HFFc6 (cell line): ENCODE measurements around the gene ALDOA. TPM values are rescaled to one million over a fixed set of nuclear protein-coding genes. Genes with fewer than 3 reads are reported as not detected.
"Not testable (repeated sequence)": the region's sequence is repeated elsewhere in the genome, so short reads cannot be mapped to it uniquely, and the experiment has no call there.

Experiments
- DNase-seq: peaks from one replicate; pipeline ENCODE4 v3.0.0-alpha.2; 2018
- H3K27ac Mint-ChIP-seq: 2 replicates; pipeline ENCODE4 v1.8.0; 2020; ENCODE audit warnings: mild to moderate bottlenecking, mixed read lengths
- H3K27me3 Mint-ChIP-seq: 2 replicates; pipeline ENCODE4 v1.8.0; 2021; ENCODE audit warnings: mild to moderate bottlenecking, moderate library complexity, mixed read lengths; ENCODE audit not compliant: insufficient read depth
- H3K36me3 Mint-ChIP-seq: 2 replicates; pipeline ENCODE4 v1.8.0; 2021; ENCODE audit warnings: low read depth, mixed read lengths
- H3K4me1 Mint-ChIP-seq: 2 replicates; pipeline ENCODE4 v1.8.0; 2020; ENCODE audit warnings: low read depth, mixed read lengths
- H3K4me3 Mint-ChIP-seq: 2 replicates; pipeline ENCODE4 v1.8.0; 2020; ENCODE audit warnings: mild to moderate bottlenecking, moderate library complexity, mixed read lengths
- H3K9me3 Mint-ChIP-seq: 2 replicates; pipeline ENCODE4 v1.8.0; 2020; ENCODE audit warnings: mild to moderate bottlenecking, mixed read lengths
- long read RNA-seq: library from polyadenylated mRNA; unstranded; transcript quantifications from one replicate; pipeline ENCODE4 v2.0.0, GENCODE V29; 2019
- total RNA-seq, 6 experiments: library from RNA; stranded (reverse); fragmentation: NEBNext Ultra II Directional; extraction: Animal tissue kit (Norgen Biotek cat#: 25700); gene quantifications; 2 replicates in 1 of 6; 3 replicates in 5 of 6; pipeline ENCODE4 v1.2.3, GENCODE V29; 2021
- TF ChIP-seq, protein P1 (sequence below): fragments of 200-600 bp; sonication (generic); IDR thresholded peaks from 2 replicates; pipeline ENCODE4 v1.5.0; 2021; ENCODE audit warnings: antibody characterized with exemption, mild to moderate bottlenecking

The ALDOA gene
- 1,000 to 10,000 TPM; 1,621 to 1,937 (median 1,752) TPM for total RNA-seq
- long read RNA-seq, transcript ALDOA-206 (9 exons, 1,550 nt) = minor isoform, 9 of 3,152 reads
- long read RNA-seq, transcript ALDOA-219 (8 exons, 1,499 nt) = minor isoform, 7 of 3,152 reads
- long read RNA-seq, transcript ALDOA-209 (9 exons, 1,579 nt) = major isoform, 3,100 of 3,152 reads
- long read RNA-seq, transcript ALDOA-201 (9 exons, 1,447 nt) = minor isoform, 9 of 3,152 reads
- long read RNA-seq, partial matches to known transcripts = 3 of 3,152 reads
- long read RNA-seq, other reads (novel, unspliced or antisense) = 15 of 3,152 reads

DNA sequence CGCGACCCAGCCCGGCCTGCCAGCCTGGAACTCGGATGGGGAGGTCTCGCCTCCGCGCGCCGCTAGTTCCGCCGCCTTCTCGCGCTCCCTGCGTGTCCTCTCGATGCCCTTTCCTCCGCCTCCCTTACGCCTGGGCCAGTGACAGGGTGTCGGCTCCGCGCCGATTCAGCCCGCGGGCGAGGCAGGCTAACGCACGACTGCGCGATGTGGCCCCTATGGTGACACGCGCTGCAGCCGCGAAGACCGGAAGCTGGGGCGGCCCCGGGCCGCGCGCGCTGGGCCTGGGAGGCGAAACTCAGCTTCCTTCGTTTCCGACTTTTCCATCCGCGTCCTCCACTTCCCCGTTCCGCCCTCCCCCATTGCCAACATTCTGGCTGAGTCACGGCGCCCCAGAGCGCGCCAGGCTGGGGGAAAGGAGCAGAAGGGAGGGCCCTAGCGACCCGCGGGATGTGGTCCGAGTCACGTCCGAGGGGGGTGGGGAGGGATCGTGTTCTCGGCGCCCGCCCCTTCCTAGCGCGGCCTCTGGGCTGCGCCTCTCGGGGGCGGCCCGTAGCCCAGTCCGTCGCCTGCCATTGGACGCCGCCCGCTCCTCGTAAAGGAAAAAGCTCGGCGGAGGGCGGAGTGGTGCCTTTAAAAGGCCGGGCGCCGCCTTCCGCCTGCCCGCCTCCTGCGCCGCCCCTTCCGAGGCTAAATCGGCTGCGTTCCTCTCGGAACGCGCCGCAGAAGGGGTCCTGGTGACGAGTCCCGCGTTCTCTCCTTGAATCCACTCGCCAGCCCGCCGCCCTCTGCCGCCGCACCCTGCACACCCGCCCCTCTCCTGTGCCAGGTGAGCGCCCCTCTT, at the start of gene ALDOA:
Gene ALDOA, plus strand, starts transcription at position 659 of the 841 bp plus-strand sequence. CDS start 1,138 bp downstream, outside the sequence.
- H3K27me3 Mint-ChIP-seq = peaks cover 11% of the 10 kb centered on the region; the same call in 1 of the 2 replicates

DNA sequence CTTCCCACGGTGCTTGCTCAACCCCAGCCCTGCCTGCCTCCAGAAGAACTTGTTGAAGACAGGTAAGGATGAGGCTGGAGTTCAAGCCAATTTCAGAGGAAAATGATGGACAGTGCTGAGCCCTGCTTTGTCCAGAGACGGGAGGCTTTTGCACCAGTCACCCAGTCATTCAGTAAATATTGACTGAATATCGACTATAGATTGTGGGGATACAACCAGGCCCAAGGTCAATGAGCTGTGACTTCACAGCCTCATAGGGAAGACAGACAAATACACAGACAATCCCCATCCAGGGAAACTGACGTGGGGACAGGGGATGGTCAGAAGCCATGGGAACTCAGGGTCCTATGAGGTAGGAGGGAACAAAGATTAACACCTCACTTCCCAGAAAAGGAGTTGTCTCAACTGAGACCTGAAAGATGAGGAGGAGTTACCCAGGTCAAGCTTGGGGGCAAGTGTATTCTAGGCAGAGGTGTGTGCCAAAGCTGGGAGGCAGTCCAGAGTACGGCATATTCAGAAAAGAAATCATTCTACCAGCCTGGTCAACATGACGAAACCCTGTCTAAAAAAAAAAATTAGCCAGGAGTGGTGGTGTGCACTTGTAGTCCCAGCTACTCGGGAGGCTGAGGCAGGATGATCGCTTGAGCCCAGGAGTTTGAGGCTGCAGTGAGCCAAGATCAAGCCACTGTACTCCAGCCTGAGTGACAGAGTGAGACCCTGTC, 48.8 kb upstream of the ALDOA start:
- DNase-seq = no peak
- no peaks in the 10 kb centered on the region for H3K9me3 Mint-ChIP-seq
- H3K27me3 Mint-ChIP-seq = peaks cover 8% of the 10 kb centered on the region
- peaks cover 18% of the 10 kb centered on the region for H3K4me1 Mint-ChIP-seq
- TF ChIP-seq, protein P1, sequence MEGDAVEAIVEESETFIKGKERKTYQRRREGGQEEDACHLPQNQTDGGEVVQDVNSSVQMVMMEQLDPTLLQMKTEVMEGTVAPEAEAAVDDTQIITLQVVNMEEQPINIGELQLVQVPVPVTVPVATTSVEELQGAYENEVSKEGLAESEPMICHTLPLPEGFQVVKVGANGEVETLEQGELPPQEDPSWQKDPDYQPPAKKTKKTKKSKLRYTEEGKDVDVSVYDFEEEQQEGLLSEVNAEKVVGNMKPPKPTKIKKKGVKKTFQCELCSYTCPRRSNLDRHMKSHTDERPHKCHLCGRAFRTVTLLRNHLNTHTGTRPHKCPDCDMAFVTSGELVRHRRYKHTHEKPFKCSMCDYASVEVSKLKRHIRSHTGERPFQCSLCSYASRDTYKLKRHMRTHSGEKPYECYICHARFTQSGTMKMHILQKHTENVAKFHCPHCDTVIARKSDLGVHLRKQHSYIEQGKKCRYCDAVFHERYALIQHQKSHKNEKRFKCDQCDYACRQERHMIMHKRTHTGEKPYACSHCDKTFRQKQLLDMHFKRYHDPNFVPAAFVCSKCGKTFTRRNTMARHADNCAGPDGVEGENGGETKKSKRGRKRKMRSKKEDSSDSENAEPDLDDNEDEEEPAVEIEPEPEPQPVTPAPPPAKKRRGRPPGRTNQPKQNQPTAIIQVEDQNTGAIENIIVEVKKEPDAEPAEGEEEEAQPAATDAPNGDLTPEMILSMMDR = no peak
- H3K4me3 Mint-ChIP-seq = no peak overlapping the region
- H3K27ac Mint-ChIP-seq = no peak overlapping the region
- no peaks in the 10 kb centered on the region for H3K36me3 Mint-ChIP-seq

More for the DNA sequence above, at the start of gene ALDOA:
- DNase-seq = peak; percentile 98
- Mint-ChIP-seq H3K9me3 (no peaks in the 10 kb centered on the region), H3K4me1 (peaks cover 41% of the 10 kb centered on the region), H3K27ac (peak within 1 kb of the TSS; percentile 97), H3K36me3 (peaks cover 33% of the 10 kb centered on the region), H3K4me3 (peak within 1 kb of the TSS; percentile 93)
- TF ChIP-seq, protein P1 = peak; percentile 35; the same call in 1 of the 2 replicates

DNA sequence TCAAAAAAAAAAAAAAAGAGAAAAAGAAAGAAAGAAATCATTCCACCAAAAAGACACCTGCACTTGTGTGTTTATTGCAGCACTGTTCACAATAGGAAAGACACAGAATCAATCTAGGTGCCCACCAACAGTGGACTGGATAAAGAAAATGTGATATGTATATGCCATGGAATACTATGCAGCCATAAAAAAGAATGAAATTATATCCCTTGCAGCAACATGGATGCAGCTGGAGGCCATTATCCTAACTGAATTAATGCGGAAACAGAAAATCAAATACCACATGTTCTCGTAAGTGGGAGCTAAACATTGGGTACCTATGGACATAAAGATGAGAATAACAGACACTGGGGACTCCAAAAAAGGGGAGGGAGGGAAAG, 48.3 kb upstream of the ALDOA start:
- Mint-ChIP-seq H3K36me3 (no peaks in the 10 kb centered on the region), H3K9me3 (no peaks in the 10 kb centered on the region), H3K4me3 (no peak overlapping the region), H3K27ac (no peak overlapping the region), H3K27me3 (peaks cover 3% of the 10 kb centered on the region), H3K4me1 (peaks cover 18% of the 10 kb centered on the region)
- DNase-seq = no peak
- TF ChIP-seq, protein P1 = no peak

DNA sequence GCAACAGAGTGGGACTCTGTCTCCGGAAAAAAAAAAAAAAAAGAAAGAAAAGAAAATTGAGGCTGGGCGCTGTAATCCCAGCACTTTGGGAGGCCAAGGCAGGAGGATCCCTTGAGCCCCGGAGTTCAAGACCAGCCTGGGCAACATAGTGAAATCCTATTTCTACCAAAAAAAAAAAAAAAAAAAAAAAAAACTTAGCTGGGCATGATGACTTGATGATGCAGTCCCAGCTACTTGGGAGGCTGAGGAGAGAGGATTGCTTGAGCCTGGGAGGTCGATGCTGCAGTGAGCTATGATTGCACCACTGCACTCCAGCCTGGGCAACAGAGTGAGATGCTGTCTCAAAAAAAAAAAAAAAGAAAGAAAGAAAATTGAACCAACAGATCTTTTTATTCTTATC, 47.6 kb upstream of the ALDOA start:
- H3K36me3 Mint-ChIP-seq, H3K9me3 Mint-ChIP-seq, DNase-seq, H3K27me3 Mint-ChIP-seq, H3K27ac Mint-ChIP-seq, H3K4me3 Mint-ChIP-seq: not testable (repeated sequence)
- H3K4me1 Mint-ChIP-seq = peaks cover 18% of the 10 kb centered on the region

DNA sequence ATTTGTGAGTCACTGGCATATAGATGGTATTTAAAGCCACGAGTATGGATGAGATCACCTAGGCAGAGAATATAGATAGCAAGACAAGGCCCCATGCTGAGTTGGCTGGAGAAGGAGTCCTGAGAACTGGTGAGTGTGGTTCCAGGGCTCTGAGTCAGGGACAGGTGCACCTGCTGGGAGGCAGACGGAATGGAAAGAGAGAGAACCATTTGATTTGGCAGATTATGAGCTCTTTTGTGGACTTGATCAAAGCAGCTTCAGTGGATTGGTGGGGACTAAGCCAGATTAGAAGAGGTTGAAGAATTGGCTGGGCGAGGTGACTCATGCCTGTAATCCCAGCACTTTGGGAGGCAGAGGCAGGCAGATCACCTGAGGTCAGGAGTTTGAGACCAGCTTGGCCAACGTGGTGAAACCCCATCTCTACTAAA, 46.8 kb upstream of the ALDOA start:
- H3K36me3 Mint-ChIP-seq = no peaks in the 10 kb centered on the region
- H3K4me3 Mint-ChIP-seq = no peak overlapping the region
- H3K27ac Mint-ChIP-seq = no peak overlapping the region
- TF ChIP-seq, protein P1 = no peak
- peaks cover 18% of the 10 kb centered on the region for H3K4me1 Mint-ChIP-seq
- peak; percentile 21 for DNase-seq
- H3K27me3 Mint-ChIP-seq = peaks cover 7% of the 10 kb centered on the region
- H3K9me3 Mint-ChIP-seq = no peaks in the 10 kb centered on the region
